GM18505 (cell line): ENCODE results near the gene CERK.

Experiments
- ATAC-seq: cut with Tn5 transposase; IDR thresholded peaks from one replicate; pipeline ENCODE4 v1.9.1; 2021; ENCODE audit not compliant: unreplicated experiment
- POLR2A ChIP-seq: IDR thresholded peaks from 4 replicates; pipeline ENCODE4 v1.6.1; 2011; ENCODE audit warnings: borderline replicate concordance; ENCODE audit not compliant: insufficient read depth, insufficient read length; ENCODE audit errors: extremely low read depth

CERK gene

GRCh38 chr22:46749682-46750529, 11.9 kb upstream of the CERK start:
- no peak for TF ChIP-seq POLR2A
- ATAC-seq = no peak

GRCh38 chr22:46748908-46749675, 11.0 kb upstream of the CERK start:
- no peak for TF ChIP-seq POLR2A
- no peak for ATAC-seq

GRCh38 chr22:46748206-46748907, 10.3 kb upstream of the CERK start:
- TF ChIP-seq POLR2A = no peak
- ATAC-seq = no peak

- no peak for ATAC-seq
- no peak for TF ChIP-seq POLR2A
These were observed 9.6 kb upstream of the CERK start for GRCh38 chr22:46747646-46748045.

- ATAC-seq = no peak
These were observed 8.6 kb upstream of the CERK start for GRCh38 chr22:46746620-46747019.

GRCh38 chr22:46746192-46746591, 8.1 kb upstream of the CERK start:
- TF ChIP-seq POLR2A = no peak
- ATAC-seq = no peak

More at GRCh38 chr22:46746620-46747019, 8.6 kb upstream of the CERK start:
- no peak for TF ChIP-seq POLR2A

- no peak for ATAC-seq
- TF ChIP-seq POLR2A = no peak
These were observed 6.5 kb upstream of the CERK start for GRCh38 chr22:46744581-46744980.

- no peak for TF ChIP-seq POLR2A
- ATAC-seq = no peak
These were observed 4.6 kb upstream of the CERK start for GRCh38 chr22:46742576-46743221.

- no peak for TF ChIP-seq POLR2A
- no peak for ATAC-seq
These were observed 4.0 kb upstream of the CERK start for GRCh38 chr22:46741974-46742519.

- TF ChIP-seq POLR2A = no peak
- ATAC-seq = no peak
These were observed 3.1 kb upstream of the CERK start for GRCh38 chr22:46740910-46741780.

- peak; percentile 28 for ATAC-seq
- no peak for TF ChIP-seq POLR2A
These were observed 1.2 kb upstream of the CERK start for GRCh38 chr22:46739094-46739870.
